ENCODE measurements around the gene MZT2B.
"Not testable (repeated sequence)": the region's sequence is repeated elsewhere in the genome, so short reads cannot be mapped to it uniquely, and the experiment has no call there.

MZT2B gene

DNA sequence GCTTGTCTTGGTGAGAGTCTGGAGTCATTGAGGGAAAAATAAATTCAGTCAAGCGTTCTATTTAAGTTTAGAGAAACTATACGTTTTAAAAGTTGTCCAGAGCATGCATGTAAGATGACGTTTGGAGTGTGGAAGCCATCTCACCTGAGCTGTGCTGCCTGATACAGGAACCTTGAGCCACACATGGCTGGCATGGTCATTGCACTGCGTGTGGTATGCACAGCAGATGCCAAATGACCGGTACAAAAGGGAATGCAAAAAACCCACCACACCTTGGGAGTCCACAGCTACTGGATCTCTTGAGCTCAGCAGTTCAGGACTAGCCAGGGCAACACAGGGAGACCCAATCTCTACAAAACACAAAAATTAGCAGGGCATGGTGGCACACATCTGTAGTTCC is 4.3 kb downstream of the MZT2B start:
- no peak for TF ChIP-seq CTCF (conservative IDR thresholded peaks at IDR 0.05)
- no peak overlapping the region for H3K27ac ChIP-seq

DNA sequence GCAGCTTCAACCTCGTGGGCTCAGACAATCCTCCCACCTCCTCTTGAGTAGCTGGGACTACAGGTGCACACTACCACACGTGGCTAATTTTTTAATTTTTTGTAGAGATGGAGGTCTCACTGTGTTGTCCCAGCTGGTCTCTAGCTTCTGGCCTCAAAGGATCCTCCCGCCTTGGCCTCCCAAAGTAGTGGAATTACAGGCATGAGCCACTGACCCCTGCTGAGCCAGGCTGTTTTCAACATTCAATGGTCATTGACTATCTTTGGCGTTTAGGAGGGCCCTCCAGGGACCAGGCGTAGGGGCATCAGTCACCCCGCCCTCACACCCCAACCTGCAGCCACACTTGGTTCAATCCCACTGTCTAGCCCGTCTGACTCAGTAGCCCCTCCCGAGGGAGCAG is 5.2 kb downstream of the MZT2B start:
- H3K27ac ChIP-seq = no peak overlapping the region
- no peak for TF ChIP-seq CTCF (conservative IDR thresholded peaks at IDR 0.05)

GRCh38 chr2:130187859-130188792 is 6.1 kb downstream of the MZT2B start:
- H3K27ac ChIP-seq = not testable (repeated sequence)

DNA sequence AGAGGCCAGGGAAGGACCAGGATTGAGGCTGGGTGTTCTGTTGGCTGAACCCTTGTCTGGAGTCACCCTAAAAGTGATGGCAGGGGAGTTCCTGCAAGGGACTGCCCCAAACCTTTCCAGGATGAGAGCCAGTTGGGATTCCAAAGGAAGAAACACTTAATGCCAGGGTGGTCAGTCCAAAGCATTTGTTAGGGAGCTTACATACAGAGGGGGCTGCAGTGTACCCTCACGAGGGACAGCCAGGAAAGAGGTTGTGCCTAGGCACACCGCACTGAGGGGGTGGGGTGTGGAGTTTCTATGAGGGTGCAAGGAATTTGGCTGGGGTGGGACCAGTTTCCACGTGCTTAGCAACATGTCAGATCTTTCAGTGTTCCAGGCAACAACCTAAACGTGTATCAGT is 6.9 kb downstream of the MZT2B start:
- not testable (repeated sequence) for H3K27ac ChIP-seq

- H3K27ac ChIP-seq = no peak overlapping the region
- no peak for TF ChIP-seq CTCF (conservative IDR thresholded peaks at IDR 0.05)
Measured at GRCh38 chr2:130190237-130190636, 8.2 kb downstream of the MZT2B start.

- not testable (repeated sequence) for H3K27ac ChIP-seq
Measured at GRCh38 chr2:130191319-130191718, 9.3 kb downstream of the MZT2B start.

DNA sequence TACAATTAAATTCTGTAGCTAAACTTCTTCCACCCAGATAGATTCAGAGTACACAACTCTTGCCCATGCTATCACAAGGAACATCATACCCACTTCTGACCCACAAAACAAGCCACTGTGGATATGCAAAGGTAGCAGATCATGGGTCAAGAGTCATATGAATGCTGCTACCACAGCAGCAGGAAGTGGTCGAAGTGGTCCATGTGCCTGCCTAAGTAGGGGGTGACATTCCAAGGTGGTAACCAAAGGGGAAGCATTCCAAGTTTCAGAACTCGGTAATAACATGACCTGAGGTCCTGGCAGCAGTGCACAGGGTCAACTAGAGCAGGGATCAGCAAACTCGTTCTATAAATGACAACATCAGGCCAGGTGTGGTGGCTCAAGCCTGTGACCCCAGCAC is 10.4 kb downstream of the MZT2B start:
- H3K27ac ChIP-seq = not testable (repeated sequence)

- not testable (repeated sequence) for H3K27ac ChIP-seq
Measured at GRCh38 chr2:130193824-130194223, 11.8 kb downstream of the MZT2B start.

DNA sequence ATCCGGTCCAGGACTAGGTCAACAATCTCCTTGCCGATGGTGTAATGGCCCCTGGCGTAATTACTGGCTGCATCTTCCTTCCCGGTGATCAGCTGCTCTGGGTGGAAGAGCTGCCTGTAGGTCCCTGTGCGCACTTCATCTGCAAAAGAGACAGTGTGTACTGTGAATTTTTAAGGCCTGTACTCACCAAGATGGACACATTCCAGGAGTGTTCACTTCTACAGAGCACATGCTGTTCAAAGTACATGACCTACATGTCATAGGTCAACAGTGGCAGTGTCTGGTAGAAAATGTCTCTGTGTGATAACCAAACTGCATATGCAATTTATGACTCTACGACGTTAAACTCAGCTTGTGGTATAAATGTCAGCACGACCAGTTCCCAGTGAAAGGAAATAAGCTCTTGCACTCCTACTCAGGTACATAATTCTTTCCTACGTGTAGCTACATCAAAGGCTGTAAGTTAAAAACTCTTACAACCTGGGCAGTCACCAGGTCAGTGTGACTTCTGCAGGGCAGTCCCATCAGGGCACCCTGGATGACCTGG is 13.1 kb downstream of the MZT2B start:
- H3K27ac ChIP-seq = not testable (repeated sequence)

GRCh38 chr2:130196052-130196451 is 14.0 kb downstream of the MZT2B start:
- not testable (repeated sequence) for H3K27ac ChIP-seq

DNA sequence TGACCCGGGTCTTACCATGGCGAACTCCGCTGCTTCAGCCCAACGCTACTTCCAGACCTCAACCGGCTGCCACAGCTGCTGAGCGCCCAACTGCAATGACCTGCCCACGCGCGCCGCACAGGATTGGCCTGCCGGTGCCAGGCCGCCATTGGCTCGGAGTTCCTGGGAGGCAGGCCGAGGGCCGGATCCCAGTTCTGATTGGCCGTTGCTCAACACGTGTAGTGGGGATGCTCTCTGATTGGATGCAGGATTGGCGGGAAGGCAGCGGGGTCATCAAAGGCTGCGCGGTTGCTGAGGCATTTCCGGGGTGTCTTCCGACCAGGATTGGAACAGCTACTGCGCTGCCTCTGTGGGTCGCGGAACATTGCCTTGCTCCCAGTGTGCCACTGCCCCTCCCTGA is 16.3 kb downstream of the MZT2B start, which contains the start of gene TUBA3E:
Gene TUBA3E (minus strand): TSS at position 97 of the 400 bp plus-strand sequence. CDS start 79 bp downstream, at position 18.
- no peak within 1 kb of the TSS for H3K27ac ChIP-seq
- no peak for TF ChIP-seq CTCF (conservative IDR thresholded peaks at IDR 0.05)

DNA sequence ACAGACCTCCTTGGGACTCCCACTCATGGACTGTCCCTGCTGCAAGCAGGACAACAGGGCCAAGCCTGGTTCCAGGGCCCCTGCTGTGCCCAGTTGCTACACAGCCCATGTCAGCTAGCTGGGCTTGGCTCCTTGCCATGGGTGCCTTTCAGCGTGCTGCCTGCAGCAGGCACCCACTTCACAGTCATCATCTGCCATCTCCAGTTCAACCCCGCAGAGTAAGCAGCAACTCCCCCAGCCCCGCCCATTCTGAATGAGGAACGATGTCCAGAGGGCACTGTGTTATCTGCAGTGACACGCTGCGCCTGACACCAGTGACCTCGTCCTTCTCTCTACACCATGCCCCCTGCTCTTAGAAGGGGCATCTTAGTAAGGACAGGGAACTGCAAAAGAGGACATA is 20.5 kb downstream of the MZT2B start:
- H3K27ac ChIP-seq = not testable (repeated sequence)

DNA sequence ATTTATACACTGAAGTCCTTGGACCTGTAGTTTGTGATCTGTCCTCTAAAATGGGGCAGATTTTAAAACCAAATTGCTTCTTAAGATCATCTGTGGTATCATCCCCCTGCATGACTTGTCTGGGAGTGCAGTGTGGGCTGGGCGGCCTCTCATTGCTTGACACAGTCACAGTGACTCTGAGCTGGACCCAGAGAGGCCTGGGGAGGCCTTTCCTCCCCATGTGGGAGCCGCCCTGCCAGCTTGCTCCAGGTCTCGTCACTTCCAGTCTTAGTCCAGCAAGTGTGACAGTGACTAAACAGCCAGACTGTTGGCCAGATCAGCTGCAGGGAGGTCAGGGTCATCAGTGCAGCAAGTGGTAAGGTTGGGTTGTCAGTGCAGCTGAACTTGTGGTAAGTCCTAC is 21.1 kb downstream of the MZT2B start:
- not testable (repeated sequence) for H3K27ac ChIP-seq

- not testable (repeated sequence) for H3K27ac ChIP-seq
Measured at GRCh38 chr2:130207051-130207450, 25.0 kb downstream of the MZT2B start.

- not testable (repeated sequence) for H3K27ac ChIP-seq
Measured at GRCh38 chr2:130219147-130219546, 37.1 kb downstream of the MZT2B start.

DNA sequence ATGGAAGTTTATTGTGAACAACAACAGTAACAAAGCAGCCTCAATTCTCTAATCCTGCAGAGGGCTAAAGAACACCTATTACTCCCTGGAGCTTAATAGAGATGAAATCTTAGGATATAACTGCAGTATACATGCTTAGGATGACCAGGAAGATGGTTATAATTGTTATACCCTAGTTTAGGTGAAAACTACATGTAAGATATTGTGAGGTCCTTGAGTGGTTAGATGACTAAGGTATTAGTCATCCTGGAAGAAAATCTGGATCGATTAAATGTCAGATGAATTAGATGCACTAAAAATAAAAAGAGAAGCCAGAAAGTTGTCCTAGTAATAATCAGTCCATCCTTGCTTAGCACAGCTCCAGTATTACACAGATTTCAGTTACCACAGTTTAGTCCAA is 38.4 kb downstream of the MZT2B start:
- not testable (repeated sequence) for H3K27ac ChIP-seq

- H3K27ac ChIP-seq = not testable (repeated sequence)
Measured at GRCh38 chr2:130222523-130222922, 40.5 kb downstream of the MZT2B start.
